Stomach (tissue), 4 donors: ENCODE measurements around the gene SCD5.

ENCODE experiments used
- CTCF ChIP-seq, 7 experiments: fragments of 450-650 bp in 4 of 7; fragments of 200-600 bp in 3 of 7; sonication (generic) in 3 of 7; IDR thresholded peaks; one replicate each; pipeline ENCODE4 v1.5.1; 2016 to 2019; ENCODE audit warnings: antibody characterized with exemption in 7 of 7, control low read depth in 2 of 7, mild to moderate bottlenecking in 1 of 7
- EP300 ChIP-seq: sonication (generic); formaldehyde crosslinking; IDR thresholded peaks from one replicate; pipeline ENCODE4 v1.6.1; 2017; ENCODE audit warnings: antibody characterized with exemption
- POLR2A ChIP-seq, 4 donors: fragments of 450-650 bp; IDR thresholded peaks; one replicate each; pipeline ENCODE4 v1.6.1; 2016; ENCODE audit warnings: antibody characterized with exemption in 4 of 4, control low read depth in 2 of 4, mild to moderate bottlenecking in 1 of 4, moderate library complexity in 1 of 4
- POLR2AphosphoS5 ChIP-seq, 3 donors: sonication (generic); formaldehyde crosslinking; IDR thresholded peaks; one replicate each; pipeline ENCODE4 v1.6.1; 2016; ENCODE audit warnings: antibody characterized with exemption in 3 of 3

- TF ChIP-seq POLR2A (IDR thresholded peaks at IDR 0.05) (no peak), CTCF (IDR thresholded peaks at IDR 0.05) (no peak), POLR2AphosphoS5 (IDR thresholded peaks at IDR 0.05) (no peak), EP300 (no peak)
These were observed 49.7 kb downstream of the SCD5 start for GRCh38 chr4:82748810-82749470.
